Smooth muscle cell (in vitro differentiated cells): Measurements from ENCODE around the gene MGST3. TPM values are rescaled to one million over a fixed set of nuclear protein-coding genes. Genes with fewer than 3 reads are reported as not detected.
"Not testable (repeated sequence)": the region's sequence is repeated elsewhere in the genome, so short reads cannot be mapped to it uniquely, and the experiment has no call there.

Experiments
- DNase-seq: peaks from one replicate; lab custom pipeline; 2025; ENCODE audit not compliant: unreplicated experiment; lab: John Stamatoyannopoulos, UW
- H2AFZ ChIP-seq: fragments of 200-600 bp; sonication (generic); 2 replicates; pipeline ENCODE4 v1.6.0; 2016; ENCODE audit warnings: antibody characterized with exemption, low read depth, mild to moderate bottlenecking
- H3F3A ChIP-seq: fragments of 200-600 bp; sonication (generic); 2 replicates; pipeline ENCODE4 v1.6.0; 2017; ENCODE audit warnings: antibody characterized with exemption, low read depth
- H3K27ac ChIP-seq: fragments of 200-600 bp; sonication (generic); 2 replicates; pipeline ENCODE4 v1.5.1; 2016; ENCODE audit warnings: low read depth, mild to moderate bottlenecking
- H3K27me3 ChIP-seq: fragments of 200-600 bp; sonication (generic); 2 replicates; pipeline ENCODE4 v1.6.1; 2016; ENCODE audit warnings: low read depth, mild to moderate bottlenecking
- H3K36me3 ChIP-seq: fragments of 200-600 bp; sonication (generic); 2 replicates; pipeline ENCODE4 v1.5.1; 2016; ENCODE audit warnings: low read depth
- H3K4me1 ChIP-seq: fragments of 200-600 bp; sonication (generic); 2 replicates; pipeline ENCODE4 v1.5.1; 2016; ENCODE audit warnings: low read depth
- H3K4me2 ChIP-seq: fragments of 200-600 bp; sonication (generic); 2 replicates; pipeline ENCODE4 v1.6.0; 2016; ENCODE audit warnings: mild to moderate bottlenecking
- H3K4me3 ChIP-seq: fragments of 200-600 bp; sonication (generic); 2 replicates; pipeline ENCODE4 v1.5.1; 2016; ENCODE audit warnings: mild to moderate bottlenecking
- H3K79me2 ChIP-seq: fragments of 200-600 bp; sonication (generic); 2 replicates; pipeline ENCODE4 v1.6.0; 2016; ENCODE audit warnings: low read depth, mild to moderate bottlenecking
- H3K9ac ChIP-seq: fragments of 200-600 bp; sonication (generic); 2 replicates; pipeline ENCODE4 v1.6.0; 2016; ENCODE audit warnings: low read depth
- H3K9me3 ChIP-seq: fragments of 200-600 bp; sonication (generic); replicated peaks from 2 replicates; pipeline ENCODE4 v1.5.1; 2016; ENCODE audit warnings: low read depth
- H4K20me1 ChIP-seq: fragments of 200-600 bp; sonication (generic); 2 replicates; pipeline ENCODE4 v1.6.0; 2016; ENCODE audit warnings: low read depth
- CTCF ChIP-seq: fragments of 200-600 bp; sonication (generic); IDR thresholded peaks from 2 replicates; pipeline ENCODE4 v1.5.1; 2017; ENCODE audit warnings: borderline replicate concordance, mild to moderate bottlenecking, antibody characterized with exemption; ENCODE audit not compliant: insufficient read depth, poor library complexity, severe bottlenecking
- whole genome bisulfite sequencing: methylation state at CpG from one replicate; pipeline ENCODE4 v1.1.7; 2016; ENCODE audit warnings: low lambda C conversion rate; 5-methylcytosine and 5-hydroxymethylcytosine counted together
- polyA plus RNA-seq: library from polyadenylated mRNA; unstranded; fragments of >200 nt; fragmentation: Nextera tagmentation; extraction: Ambion mirVana; gene quantifications from 2 replicates; pipeline ENCODE4 v1.2.1, GENCODE V29; 2016
- total RNA-seq: library from RNA; depleted of rRNA; stranded (reverse); fragments of >200 nt; gene quantifications from 2 replicates; pipeline ENCODE4 v1.2.3, GENCODE V29; 2014

The MGST3 gene
- total and polyA plus RNA-seq, 2 experiments from 2014 or later, result 155 to 265 TPM

- TF ChIP-seq CTCF, result no peak
- no peaks in the 10 kb centered on the region for H3K9me3 ChIP-seq
- peaks cover 22% of the 10 kb centered on the region for H3K4me1 ChIP-seq
- DNase-seq, result no peak
- H3K79me2 ChIP-seq, result peaks cover 53% of the 10 kb centered on the region
- no peaks in the 10 kb centered on the region for H3K36me3 ChIP-seq
- no peak overlapping the region for H3K4me2 ChIP-seq
- peaks cover 82% of the 10 kb centered on the region for H4K20me1 ChIP-seq
- no peak overlapping the region for H3K27ac ChIP-seq
- no peak overlapping the region for H2AFZ ChIP-seq
- 75% methylated on average over 2 of the region's 2 CpGs for WGBS
- peaks cover 9% of the 10 kb centered on the region for H3F3A ChIP-seq
- no peak overlapping the region for H3K9ac ChIP-seq
- H3K27me3 ChIP-seq, result no peaks in the 10 kb centered on the region
- no peak overlapping the region for H3K4me3 ChIP-seq
These were observed 4.3 kb downstream of the MGST3 start for GRCh38 chr1:165635329-165635728.

GRCh38 chr1:165635823-165636222 lies 4.8 kb downstream of the MGST3 start:
- Histone ChIP-seq H3K27ac (no peak overlapping the region), H2AFZ (no peak overlapping the region), H3F3A (peaks cover 9% of the 10 kb centered on the region), H3K79me2 (peaks cover 56% of the 10 kb centered on the region), H3K4me1 (peaks cover 22% of the 10 kb centered on the region), H3K9me3 (no peaks in the 10 kb centered on the region), H3K4me2 (no peak overlapping the region), H3K9ac (no peak overlapping the region), H3K27me3 (no peaks in the 10 kb centered on the region), H3K4me3 (no peak overlapping the region), H4K20me1 (peaks cover 87% of the 10 kb centered on the region), H3K36me3 (no peaks in the 10 kb centered on the region)
- 53% methylated on average over 2 of the region's 2 CpGs for WGBS
- DNase-seq, result no peak
- no peak for TF ChIP-seq CTCF

GRCh38 chr1:165637427-165637826 lies 6.4 kb downstream of the MGST3 start:
- H3K27me3 ChIP-seq, result no peaks in the 10 kb centered on the region
- H3K79me2 ChIP-seq, result peaks cover 71% of the 10 kb centered on the region
- H2AFZ ChIP-seq, result no peak overlapping the region
- no peaks in the 10 kb centered on the region for H3K36me3 ChIP-seq
- WGBS, result 44% methylated on average over 1 of the region's 1 CpG
- H3K9ac ChIP-seq, result no peak overlapping the region
- H3K4me2 ChIP-seq, result no peak overlapping the region
- H3K27ac ChIP-seq, result no peak overlapping the region
- no peak for TF ChIP-seq CTCF
- H3K4me1 ChIP-seq, result peaks cover 19% of the 10 kb centered on the region
- H3K4me3 ChIP-seq, result no peak overlapping the region
- no peaks in the 10 kb centered on the region for H3K9me3 ChIP-seq
- H4K20me1 ChIP-seq, result peaks cover 98% of the 10 kb centered on the region
- peaks cover 5% of the 10 kb centered on the region for H3F3A ChIP-seq
- no peak for DNase-seq

- not testable (repeated sequence) for H3K4me3 ChIP-seq, H3K27me3 ChIP-seq, H3K36me3 ChIP-seq, DNase-seq, H3K9ac ChIP-seq, H3K9me3 ChIP-seq, H3K4me2 ChIP-seq, H3K27ac ChIP-seq, H3F3A ChIP-seq, H2AFZ ChIP-seq
- peaks cover 98% of the 10 kb centered on the region for H4K20me1 ChIP-seq
- 96% methylated on average over 7 of the region's 7 CpGs for WGBS
- H3K4me1 ChIP-seq, result peaks cover 11% of the 10 kb centered on the region
- H3K79me2 ChIP-seq, result peaks cover 74% of the 10 kb centered on the region
These were observed 7.2 kb downstream of the MGST3 start for GRCh38 chr1:165638211-165638610.
